B cell (primary cell): ENCODE data around the gene CRAMP1. TPM values are rescaled to one million over a fixed set of nuclear protein-coding genes. Genes with fewer than 3 reads are reported as not detected.

Source experiments
- ATAC-seq: fragments of 200-7000 bp; cut with Tn5 transposase; one replicate; pipeline ENCODE4 v1.10.0; 2021; ENCODE audit warnings: low read depth, mild to moderate bottlenecking, moderate number of reproducible peaks, moderate library complexity
- CTCF ChIA-PET: fragments of 350-600 bp; sonication (Branson Sonifier 250); formaldehyde crosslinking; loops from one replicate; lab custom pipeline; 2021; ENCODE audit warnings: antibody characterized with exemption, inconsistent platforms; lab: Charles Lee
- POLR2A ChIA-PET: fragments of 350-600 bp; sonication (Branson Sonifier 250); formaldehyde crosslinking; loops from one replicate; lab custom pipeline; 2021; ENCODE audit warnings: antibody characterized with exemption; lab: Charles Lee
- DNase-seq: peaks from one replicate; pipeline ENCODE4 v3.0.0; 2013
- H2AFZ ChIP-seq: 2 replicates; pipeline ENCODE4 v1.6.1; 2012; ENCODE audit warnings: mild to moderate bottlenecking, low read depth, low read length; ENCODE audit not compliant: insufficient read depth, poor library complexity, severe bottlenecking
- H3K27ac ChIP-seq, 2 donors: 1 replicate in 1 of 2; 2 replicates in 1 of 2; pipeline ENCODE4 v1.5.1; 2012 to 2013; ENCODE audit warnings: low read length in 2 of 2, mild to moderate bottlenecking in 2 of 2, moderate library complexity in 1 of 2
- H3K27me3 ChIP-seq, 4 experiments: fragments of 200-600 bp in 1 of 4; sonication (generic) in 1 of 4; replicated peaks in 1 of 4; 1 replicate in 2 of 4; 2 replicates in 2 of 4; pipeline versions ENCODE4 v1.6.1 to v1.7.0; 2013 to 2016; ENCODE audit warnings: low read length in 3 of 4, mild to moderate bottlenecking in 2 of 4, mixed read lengths in 1 of 4, moderate library complexity in 1 of 4; ENCODE audit not compliant: insufficient read depth in 4 of 4, control insufficient read depth in 3 of 4; ENCODE audit errors: control extremely low read depth in 1 of 4
- H3K36me3 ChIP-seq, 2 experiments: replicated peaks in 1 of 2; 1 replicate in 1 of 2; 2 replicates in 1 of 2; pipeline versions ENCODE4 v1.6.1 to v1.7.1; 2013; ENCODE audit warnings: low read length in 1 of 2; ENCODE audit not compliant: insufficient read depth in 2 of 2, control insufficient read depth in 1 of 2; ENCODE audit errors: control extremely low read depth in 1 of 2, extremely low read depth in 1 of 2
- H3K4me1 ChIP-seq, 2 donors: fragments of 200-600 bp in 1 of 2; sonication (generic) in 1 of 2; 1 replicate in 1 of 2; 2 replicates in 1 of 2; pipeline versions ENCODE4 v1.5.1 to v1.6.1; 2013 to 2017; ENCODE audit warnings: low read length in 2 of 2; ENCODE audit not compliant: control insufficient read depth in 2 of 2, insufficient read depth in 2 of 2
- H3K4me2 ChIP-seq: replicated peaks from 2 replicates; pipeline ENCODE3; 2012; ENCODE audit warnings: mild to moderate bottlenecking, low read depth, low read length; ENCODE audit not compliant: poor library complexity, severe bottlenecking
- H3K4me3 ChIP-seq, 5 experiments: fragments of 200-600 bp in 1 of 5; sonication (generic) in 1 of 5; 1 replicate in 3 of 5; 2 replicates in 2 of 5; pipeline versions ENCODE4 v1.5.1 to v1.7.0; 2011 to 2016; ENCODE audit warnings: low read length in 4 of 5, mild to moderate bottlenecking in 4 of 5, low read depth in 2 of 5, control low read depth in 1 of 5, moderate library complexity in 1 of 5; ENCODE audit not compliant: insufficient read depth in 1 of 5; ENCODE audit errors: control extremely low read depth in 1 of 5, extremely low read depth in 1 of 5
- H3K79me2 ChIP-seq: fragments of 200-600 bp; sonication (generic); one replicate; pipeline ENCODE4 v1.6.0; 2016; ENCODE audit warnings: low read length; ENCODE audit not compliant: control insufficient read depth, insufficient read depth
- H3K9ac ChIP-seq: fragments of 200-600 bp; sonication (generic); 2 replicates; pipeline ENCODE4 v1.6.1; 2017; ENCODE audit warnings: mild to moderate bottlenecking, low read length, moderate library complexity
- H3K9me3 ChIP-seq, 3 donors: one replicate each; pipeline versions ENCODE4 v1.6.1 to v1.7.1; 2013; ENCODE audit warnings: low read length in 2 of 3; ENCODE audit not compliant: control insufficient read depth in 2 of 3, insufficient read depth in 1 of 3; ENCODE audit errors: control extremely low read depth in 1 of 3
- H4K20me1 ChIP-seq: 2 replicates; pipeline ENCODE4 v1.6.0; 2012; ENCODE audit warnings: mild to moderate bottlenecking, low read length; ENCODE audit not compliant: insufficient read depth, control insufficient read depth, poor library complexity, severe bottlenecking
- H3K27ac Mint-ChIP-seq: one replicate; pipeline ENCODE4 v1.8.0; 2021; ENCODE audit warnings: mixed read lengths
- H3K27me3 Mint-ChIP-seq: one replicate; pipeline ENCODE4 v1.8.0; 2021; ENCODE audit warnings: mixed read lengths
- H3K4me1 Mint-ChIP-seq: one replicate; pipeline ENCODE4 v1.8.0; 2021; ENCODE audit warnings: mixed read lengths
- H3K4me3 Mint-ChIP-seq: one replicate; pipeline ENCODE4 v1.8.0; 2021; ENCODE audit warnings: mixed read lengths
- H3K9me3 Mint-ChIP-seq: one replicate; pipeline ENCODE4 v1.8.0; 2022; ENCODE audit warnings: mixed read lengths; ENCODE audit not compliant: insufficient read depth
- CTCF ChIP-seq: fragments of 200-600 bp; IDR thresholded peaks from one replicate; pipeline ENCODE4 v1.8.0; 2022; ENCODE audit warnings: antibody characterized with exemption, mild to moderate bottlenecking
- EZH2 ChIP-seq: IDR thresholded peaks from 2 replicates; pipeline ENCODE4 v1.6.1; 2012; ENCODE audit warnings: borderline replicate concordance, low read depth, mild to moderate bottlenecking, moderate library complexity, low read length; ENCODE audit not compliant: insufficient read depth, poor library complexity, severe bottlenecking
- WGBS: methylation state at CpG from one replicate; pipeline ENCODE4 v1.1.5; 2013; ENCODE audit warnings: missing lambda C conversion rate; ENCODE audit not compliant: insufficient coverage; 5-methylcytosine and 5-hydroxymethylcytosine counted together
- intact Hi-C: fragments of 100-400 bp; cut with micrococcal nuclease; formaldehyde crosslinking; loops from one replicate; pipeline ENCODE4 v1.10.0; 2022
- polyA plus RNA-seq: library from polyadenylated mRNA; depleted of rRNA; stranded (reverse); fragments of >200 nt; gene quantifications from 2 replicates; pipeline ENCODE4 v1.2.3, GENCODE V29; 2012
- total RNA-seq, 2 donors: library from RNA; stranded (reverse); fragments of 120-200 nt in 1 of 2; gene quantifications; 1 replicate in 1 of 2; 2 replicates in 1 of 2; pipeline versions ENCODE4 v1.2.3 to v1.2.4, GENCODE V29; 2013 to 2022

The CRAMP1 gene
- total and polyA plus RNA-seq, 2 donors (not counting 1 experiment from before 2014, with no cell fraction given) = 21.0 to 33.9 TPM

- Mint-ChIP-seq H3K4me3 (no peak overlapping the region), H3K4me1 (no peaks in the 10 kb centered on the region), H3K27ac (no peak overlapping the region), H3K27me3 (no peaks in the 10 kb centered on the region), H3K9me3 (no peaks in the 10 kb centered on the region)
- no peak overlapping the region for H3K4me2 ChIP-seq
- POLR2A ChIA-PET = no interaction called here
- H3K4me3 ChIP-seq = no peak overlapping the region
- no peaks in the 10 kb centered on the region for H3K27me3 ChIP-seq
- no peaks in the 10 kb centered on the region for H3K79me2 ChIP-seq
- H3K27ac ChIP-seq = no peak overlapping the region
- ATAC-seq = no peak
- no peak overlapping the region for H2AFZ ChIP-seq
- no peak for DNase-seq
- H3K36me3 ChIP-seq = peaks cover 11 to 57% of the 10 kb centered on the region in 2 experiments
- no peak overlapping the region for H3K9ac ChIP-seq
- no peaks in the 10 kb centered on the region for H3K4me1 ChIP-seq
- TF ChIP-seq CTCF = no peak
- TF ChIP-seq EZH2 = no peak
- intact Hi-C loops = no loop called here
- H3K9me3 ChIP-seq = no peaks in the 10 kb centered on the region
- H4K20me1 ChIP-seq = no peaks in the 10 kb centered on the region
- CTCF ChIA-PET = interaction anchor here (0.6 kb wide), 1 partner anchor 231 kb away, joined by 3 read pairs; no protein-coding TSS in a partner anchor
- over 99% methylated on average over 10 of the region's 10 CpGs for WGBS
Observed at GRCh38 chr16:1698680-1699079, 86.5 kb downstream of the CRAMP1 start.

- Histone ChIP-seq H3K9me3 (no peaks in the 10 kb centered on the region), H2AFZ (no peak overlapping the region), H3K27me3 (no peaks in the 10 kb centered on the region), H3K27ac (no peak overlapping the region), H3K4me3 (no peak overlapping the region), H3K4me2 (no peak overlapping the region), H3K9ac (no peak overlapping the region), H3K4me1 (peaks cover 0 to 7% of the 10 kb centered on the region in 2 donors), H3K79me2 (peaks cover 2% of the 10 kb centered on the region), H4K20me1 (no peaks in the 10 kb centered on the region), H3K36me3 (peaks cover 11 to 50% of the 10 kb centered on the region in 2 experiments)
- intact Hi-C loops = no loop called here
- WGBS = 100% methylated on average over 2 of the region's 3 CpGs
- Mint-ChIP-seq H3K27me3 (no peaks in the 10 kb centered on the region), H3K27ac (no peak overlapping the region), H3K4me1 (peaks cover 4% of the 10 kb centered on the region), H3K4me3 (no peak overlapping the region), H3K9me3 (no peaks in the 10 kb centered on the region)
- ChIA-PET POLR2A (interaction anchor here (0.6 kb wide), 1 partner anchor 241 kb away, joined by 3 read pairs; no protein-coding TSS in a partner anchor), CTCF (interaction anchor here (1.1 kb wide), 1 partner anchor 11 kb away, joined by 4 read pairs; no protein-coding TSS in a partner anchor)
- TF ChIP-seq CTCF (no peak), EZH2 (no peak)
- ATAC-seq (no peak), DNase-seq (no peak)
Observed at GRCh38 chr16:1700246-1700645, 88.1 kb downstream of the CRAMP1 start.
